Stimulated activated CD4-positive, alpha-beta T cell treated with anti-CD3 and anti-CD28 coated beads, TNF-alpha, amount 100 ng/mL, for 4 hours (primary cell): ENCODE data around the gene KRTAP5-3.

Source experiments
- DNase-seq, 3 experiments: peaks; one replicate each; pipeline ENCODE4 v3.0.0-alpha.2; 2020; ENCODE audit warnings: low read depth in 3 of 3

Gene KRTAP5-3

GRCh38 chr11:1565173-1565903 lies 42.9 kb downstream of the KRTAP5-3 start:
- DNase-seq: no peak

- DNase-seq: no peak
Observed at GRCh38 chr11:1564535-1565172, 43.6 kb downstream of the KRTAP5-3 start.

GRCh38 chr11:1563697-1564534 lies 44.3 kb downstream of the KRTAP5-3 start:
- DNase-seq: no peak

- no peak for DNase-seq
Observed at GRCh38 chr11:1563149-1563638, 45.1 kb downstream of the KRTAP5-3 start.

GRCh38 chr11:1562469-1563148 lies 45.7 kb downstream of the KRTAP5-3 start:
- DNase-seq: no peak

GRCh38 chr11:1561955-1562354 lies 46.3 kb downstream of the KRTAP5-3 start:
- no peak for DNase-seq

- no peak for DNase-seq
Observed at GRCh38 chr11:1561266-1561665, 47.0 kb downstream of the KRTAP5-3 start.

- no peak for DNase-seq
Observed at GRCh38 chr11:1560649-1561251, 47.5 kb downstream of the KRTAP5-3 start.

GRCh38 chr11:1560002-1560648 lies 48.1 kb downstream of the KRTAP5-3 start:
- DNase-seq: no peak

GRCh38 chr11:1559111-1559951 lies 48.9 kb downstream of the KRTAP5-3 start:
- no peak for DNase-seq

- no peak for DNase-seq
Observed at GRCh38 chr11:1558775-1559110, 49.5 kb downstream of the KRTAP5-3 start.

GRCh38 chr11:1557904-1558774 lies 50.1 kb downstream of the KRTAP5-3 start:
- DNase-seq: no peak
